BLaER1 treated with 17β-estradiol and CSF1 and Interleukin-3, amounts not matched to agents 10 nM and 100 nM (cell line): ENCODE results near the gene PASK.
"Not testable (repeated sequence)": the region's sequence is repeated elsewhere in the genome, so short reads cannot be mapped to it uniquely, and the experiment has no call there.

ENCODE experiments used
- H3K27ac ChIP-seq, 11 experiments: shearing (Covaris generic); formaldehyde crosslinking; 2 replicates each; pipeline ENCODE4 v1.8.1; 2022
- H3K27me3 ChIP-seq, 11 experiments: shearing (Covaris generic); formaldehyde crosslinking; 2 replicates each; pipeline ENCODE4 v1.8.1; 2022
- H3K36me3 ChIP-seq, 11 experiments: shearing (Covaris generic); formaldehyde crosslinking; 2 replicates each; pipeline ENCODE4 v1.8.1; 2022
- H3K4me1 ChIP-seq, 10 experiments: shearing (Covaris generic); formaldehyde crosslinking; 2 replicates each; pipeline ENCODE4 v1.8.1; 2022
- H3K4me2 ChIP-seq, 11 experiments: shearing (Covaris generic); formaldehyde crosslinking; 2 replicates each; pipeline ENCODE4 v1.8.1; 2022
- H3K4me3 ChIP-seq, 10 experiments: shearing (Covaris generic); formaldehyde crosslinking; 2 replicates each; pipeline ENCODE4 v1.8.1; 2022
- H3K9ac ChIP-seq, 11 experiments: shearing (Covaris generic); formaldehyde crosslinking; 2 replicates each; pipeline ENCODE4 v1.8.1; 2022
- H3K9me3 ChIP-seq, 11 experiments: shearing (Covaris generic); formaldehyde crosslinking; replicated peaks in 1 of 11; 2 replicates each; pipeline ENCODE4 v1.8.1; 2022
- H4K20me1 ChIP-seq, 11 experiments: shearing (Covaris generic); formaldehyde crosslinking; 2 replicates each; pipeline ENCODE4 v1.8.1; 2022
- Cebpa-rat ChIP-seq, 11 experiments: shearing (Covaris generic); IDR thresholded peaks; 2 replicates each; pipeline ENCODE4 v1.8.1; 2022

The PASK gene

DNA sequence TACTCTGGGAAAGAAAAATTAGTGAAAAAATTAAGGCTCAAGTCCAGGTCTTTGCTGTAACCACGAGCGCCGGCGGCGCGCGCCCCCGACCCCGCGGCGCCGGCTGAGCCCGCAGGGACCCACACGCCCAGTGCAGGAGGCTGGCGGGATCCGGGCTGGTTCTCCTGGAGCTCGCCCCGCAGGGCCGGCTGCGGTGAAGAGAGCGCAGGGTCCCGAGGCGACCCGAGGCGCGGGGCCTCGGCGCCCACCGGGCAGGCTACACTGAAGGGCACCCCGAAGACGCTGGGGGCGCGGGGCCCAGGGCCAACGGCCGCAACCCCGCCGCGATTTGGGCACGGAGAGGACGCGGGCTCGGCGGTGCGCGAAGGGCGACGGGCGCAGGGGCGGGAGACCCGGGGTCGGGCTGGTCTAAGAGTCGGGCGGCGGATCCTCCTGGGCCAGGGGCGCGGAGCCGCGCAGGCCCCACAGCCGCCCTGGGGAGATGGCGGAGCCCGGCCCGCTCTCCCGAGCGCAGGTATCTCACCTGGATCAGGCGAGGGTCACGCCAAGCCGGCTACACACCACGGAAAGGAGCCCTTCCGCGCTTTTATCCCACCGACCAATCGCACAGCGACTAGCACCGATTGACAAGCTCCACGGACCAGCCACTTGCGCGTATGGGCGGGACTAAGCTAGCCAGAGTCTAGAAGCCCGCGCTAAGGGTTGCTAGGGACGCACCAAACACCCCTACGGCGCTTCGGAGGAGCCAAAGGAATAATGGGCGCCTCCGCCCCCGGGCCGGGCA, at the start of gene PASK:
TSS of gene PASK (minus strand) at position 582 of the 784 bp plus-strand sequence. CDS start 6,440 bp downstream, outside the sequence.
- peak within 1 kb of the TSS in 10 of 11 experiments; percentile 0 to 86 (median 79); a peak in 19 of 22 replicates for H3K27ac ChIP-seq
- TF ChIP-seq Cebpa-rat (IDR thresholded peaks at IDR 0.05): no peak

GRCh38 chr2:241198381-241199279, 49.4 kb upstream of the PASK start:
- no peaks in the 10 kb centered on the region for H3K36me3 ChIP-seq
- TF ChIP-seq Cebpa-rat (IDR thresholded peaks at IDR 0.05): no peak
- no peaks in the 10 kb centered on the region for H3K27me3 ChIP-seq
- H3K4me3 ChIP-seq: no peak overlapping the region
- no peak overlapping the region for H3K9ac ChIP-seq
- no peak overlapping the region for H3K27ac ChIP-seq
- peaks cover 0 to 13% (median 3%) of the 10 kb centered on the region in 10 experiments; a peak in 7 of 20 replicates for H3K4me1 ChIP-seq
- H3K4me2 ChIP-seq: no peak overlapping the region
- H4K20me1 ChIP-seq: peaks cover 0 to 41% (median 0%) of the 10 kb centered on the region in 11 experiments; a peak in 3 of 22 replicates
- H3K9me3 ChIP-seq: no peaks in the 10 kb centered on the region

More for the DNA sequence above, at the start of gene PASK:
- Histone ChIP-seq H3K36me3 (peaks cover 0 to 21% (median 8%) of the 10 kb centered on the region in 11 experiments; a peak in 10 of 22 replicates), H3K27me3 (no peaks in the 10 kb centered on the region), H3K4me1 (peaks cover 33 to 49% (median 42%) of the 10 kb centered on the region in 10 experiments), H3K9me3 (no peaks in the 10 kb centered on the region), H3K4me2 (peak within 1 kb of the TSS; percentile 82 to 100 (median 97)), H3K9ac (peak within 1 kb of the TSS; percentile 85 to 93 (median 89)), H4K20me1 (peaks cover 0 to 41% (median 20%) of the 10 kb centered on the region in 11 experiments; a peak in 16 of 22 replicates), H3K4me3 (peak within 1 kb of the TSS; percentile 81 to 99 (median 96))

DNA sequence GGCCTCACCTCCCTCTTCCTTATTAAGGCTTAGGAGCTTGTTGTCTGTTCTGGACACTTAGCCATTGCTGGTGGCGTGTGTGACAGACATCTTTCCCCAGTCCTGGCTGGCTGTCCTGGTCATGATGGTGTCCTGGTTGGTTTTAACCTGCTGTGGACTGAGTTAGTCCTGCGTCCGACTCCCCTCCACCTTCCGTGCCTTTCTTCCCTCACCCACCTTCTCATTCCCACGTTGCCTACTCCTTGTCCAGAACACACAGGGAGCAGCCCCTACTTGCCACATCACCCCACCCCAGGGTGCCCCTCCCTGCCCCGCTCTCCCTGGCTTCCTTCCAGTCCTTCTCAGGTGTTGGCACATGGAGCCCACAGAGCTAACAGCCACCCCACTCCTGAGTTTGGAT, 48.7 kb upstream of the PASK start:
- no peak overlapping the region for H3K4me3 ChIP-seq
- no peak overlapping the region for H3K27ac ChIP-seq
- no peaks in the 10 kb centered on the region for H3K9me3 ChIP-seq
- no peak overlapping the region for H3K9ac ChIP-seq
- no peak overlapping the region for H3K4me2 ChIP-seq
- no peak for TF ChIP-seq Cebpa-rat (IDR thresholded peaks at IDR 0.05)
- peaks cover 0 to 13% (median 3%) of the 10 kb centered on the region in 10 experiments; a peak in 7 of 20 replicates for H3K4me1 ChIP-seq
- H3K27me3 ChIP-seq: no peaks in the 10 kb centered on the region
- H4K20me1 ChIP-seq: peaks cover 0 to 40% (median 0%) of the 10 kb centered on the region in 11 experiments; a peak in 3 of 22 replicates
- no peaks in the 10 kb centered on the region for H3K36me3 ChIP-seq

DNA sequence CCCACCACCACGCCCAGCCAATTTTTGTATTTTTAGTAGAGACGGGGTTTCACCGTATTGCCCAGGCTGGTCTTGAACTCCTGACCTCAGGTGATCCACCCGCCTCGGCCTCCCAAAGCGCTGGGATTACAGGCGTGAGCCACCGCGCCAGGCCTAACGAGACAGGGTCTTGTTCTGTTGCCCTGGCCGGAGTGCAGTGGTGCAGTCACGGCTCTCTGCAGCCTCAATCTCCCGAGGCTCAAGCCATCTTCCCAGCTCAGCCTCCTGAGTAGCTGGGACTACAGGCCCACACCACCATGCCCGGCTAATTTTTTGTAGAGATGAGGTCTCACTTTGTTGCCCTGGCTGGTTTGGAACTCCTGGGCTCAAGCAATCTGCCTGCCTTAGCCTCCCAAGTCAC, 48.0 kb upstream of the PASK start:
- not testable (repeated sequence) for H3K36me3 ChIP-seq, H3K9me3 ChIP-seq, H3K4me2 ChIP-seq, H3K27me3 ChIP-seq, H3K4me3 ChIP-seq, H3K9ac ChIP-seq, H3K27ac ChIP-seq
- Histone ChIP-seq H3K4me1 (peaks cover 0 to 13% (median 3%) of the 10 kb centered on the region in 10 experiments; a peak in 7 of 20 replicates), H4K20me1 (peaks cover 0 to 33% (median 0%) of the 10 kb centered on the region in 11 experiments; a peak in 3 of 22 replicates)

DNA sequence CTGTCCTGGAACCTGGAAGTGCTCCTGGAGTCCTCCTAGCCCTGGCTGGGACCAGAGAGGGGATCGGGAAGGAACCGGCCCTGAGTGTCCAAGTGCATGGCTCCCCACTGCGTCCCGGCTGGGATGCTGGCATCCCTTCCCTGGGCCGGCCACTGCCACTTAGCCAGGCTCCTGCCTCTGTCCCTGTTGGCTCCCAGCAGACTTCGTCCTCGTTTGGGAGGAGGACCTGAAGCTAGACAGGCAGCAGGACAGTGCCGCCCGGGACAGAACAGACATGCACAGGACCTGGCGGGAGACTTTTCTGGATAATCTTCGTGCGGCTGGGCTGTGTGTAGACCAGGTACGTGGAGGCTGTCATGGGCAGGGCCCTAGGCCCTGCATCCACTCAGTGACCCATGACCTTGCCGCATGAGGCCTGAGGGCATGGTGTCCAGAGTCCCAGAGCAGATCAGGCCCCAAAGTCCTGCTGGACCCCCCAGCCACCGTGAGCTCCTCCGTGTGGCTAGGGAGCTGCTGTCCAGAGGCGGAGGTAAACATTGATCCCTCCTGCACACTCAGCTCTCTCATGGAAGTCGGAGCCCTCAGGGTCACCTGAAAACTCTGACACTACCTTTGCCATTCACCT, 46.3 kb upstream of the PASK start:
- no peak for TF ChIP-seq Cebpa-rat (IDR thresholded peaks at IDR 0.05)
- Histone ChIP-seq H3K4me2 (no peak overlapping the region), H4K20me1 (peaks cover 0 to 22% (median 0%) of the 10 kb centered on the region in 11 experiments; a peak in 3 of 22 replicates), H3K27me3 (no peaks in the 10 kb centered on the region), H3K9ac (no peak overlapping the region), H3K4me1 (peaks cover 0 to 2% (median 0%) of the 10 kb centered on the region in 10 experiments; a peak in 1 of 20 replicates), H3K9me3 (no peaks in the 10 kb centered on the region), H3K4me3 (no peak overlapping the region), H3K36me3 (no peaks in the 10 kb centered on the region), H3K27ac (no peak overlapping the region)

DNA sequence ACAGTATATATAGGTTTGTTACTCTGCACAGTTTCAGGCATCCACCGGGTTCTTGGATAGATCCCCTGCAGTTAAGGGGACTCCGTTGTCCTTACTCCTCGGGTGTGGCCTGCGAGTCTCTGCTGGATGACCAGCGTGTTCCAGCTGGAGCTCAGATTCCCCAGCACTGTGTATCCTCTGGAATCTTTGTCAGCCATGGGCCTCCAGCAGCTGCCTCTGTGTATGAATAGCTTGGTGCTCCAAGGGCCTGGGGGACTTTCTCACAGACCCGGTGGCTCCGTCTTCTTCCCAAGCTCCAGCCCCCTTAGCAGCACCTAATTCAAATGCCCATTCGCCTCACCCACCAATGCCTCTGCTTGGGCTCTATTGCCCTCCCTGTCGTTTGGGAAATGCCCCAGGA, 45.5 kb upstream of the PASK start:
- H3K9me3 ChIP-seq: no peaks in the 10 kb centered on the region
- no peaks in the 10 kb centered on the region for H3K36me3 ChIP-seq
- no peak for TF ChIP-seq Cebpa-rat (IDR thresholded peaks at IDR 0.05)
- H3K9ac ChIP-seq: no peak overlapping the region
- H3K4me1 ChIP-seq: no peaks in the 10 kb centered on the region
- no peak overlapping the region for H3K4me3 ChIP-seq
- no peak overlapping the region for H3K27ac ChIP-seq
- no peaks in the 10 kb centered on the region for H3K27me3 ChIP-seq
- no peak overlapping the region for H3K4me2 ChIP-seq
- H4K20me1 ChIP-seq: peaks cover 0 to 19% (median 0%) of the 10 kb centered on the region in 11 experiments; a peak in 3 of 22 replicates

DNA sequence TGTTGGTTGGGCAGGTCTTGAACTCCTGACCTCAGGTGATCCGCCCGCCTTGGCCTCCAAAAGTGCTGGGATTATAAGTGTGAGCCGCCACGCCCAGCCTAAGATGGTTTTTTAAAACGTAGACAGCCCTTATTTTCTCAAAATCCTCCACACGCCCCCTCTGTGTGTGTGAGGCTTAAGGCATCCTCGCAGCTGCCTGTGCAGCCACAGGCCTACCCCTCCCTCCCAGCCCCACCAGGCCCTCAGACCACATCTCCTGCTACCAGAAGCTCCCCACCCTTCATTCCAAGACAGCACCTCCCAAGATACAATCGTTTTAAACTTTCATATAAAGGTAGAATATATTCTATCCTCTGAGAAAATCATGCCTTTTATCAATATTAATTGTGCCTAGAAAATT, 44.0 kb upstream of the PASK start:
- Histone ChIP-seq H3K4me1 (peaks cover 0 to 8% (median 5%) of the 10 kb centered on the region in 10 experiments; a peak in 9 of 20 replicates), H3K9ac (no peak overlapping the region), H3K4me3 (no peak overlapping the region), H3K27ac (no peak overlapping the region), H3K36me3 (no peaks in the 10 kb centered on the region), H3K27me3 (no peaks in the 10 kb centered on the region), H3K9me3 (no peaks in the 10 kb centered on the region), H3K4me2 (no peak overlapping the region), H4K20me1 (0 out of 22 replicates have a peak, but pooled peaks cover 0 to 11% (median 0%) of the 10 kb centered on the region in 11 experiments)
- TF ChIP-seq Cebpa-rat (IDR thresholded peaks at IDR 0.05): no peak

DNA sequence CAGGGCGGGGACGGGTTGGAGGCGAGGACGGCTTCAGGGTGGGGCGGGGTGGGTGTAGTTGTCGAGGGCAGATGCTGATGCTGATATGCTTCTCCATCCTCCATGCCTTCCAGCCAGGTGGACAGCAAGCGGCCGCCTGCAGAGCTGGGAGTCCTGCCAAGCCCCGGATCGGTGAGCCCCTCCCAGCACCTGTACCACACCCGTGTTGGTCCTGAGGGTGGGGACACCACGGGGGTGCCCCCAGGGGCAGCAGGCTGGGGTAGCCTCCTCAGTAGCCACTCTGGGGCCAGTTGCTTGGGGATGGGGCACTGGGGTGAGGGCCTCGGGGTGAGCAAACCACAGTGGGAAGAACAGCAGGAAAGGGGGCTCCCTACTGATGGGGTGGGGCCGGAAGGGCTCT, 41.8 kb upstream of the PASK start:
- Histone ChIP-seq H3K36me3 (no peaks in the 10 kb centered on the region), H3K4me1 (peaks cover 0 to 21% (median 14%) of the 10 kb centered on the region in 10 experiments; a peak in 13 of 20 replicates), H3K4me2 (no peak overlapping the region), H3K4me3 (no peak overlapping the region), H4K20me1 (peaks cover 0 to 14% (median 0%) of the 10 kb centered on the region in 11 experiments; a peak in 1 of 22 replicates), H3K9ac (no peak overlapping the region), H3K27ac (no peak overlapping the region), H3K9me3 (no peaks in the 10 kb centered on the region), H3K27me3 (no peaks in the 10 kb centered on the region)
- no peak for TF ChIP-seq Cebpa-rat (IDR thresholded peaks at IDR 0.05)
